ENCODE data around the gene PLCL1.

- TF ChIP-seq EZH2 (IDR thresholded peaks at IDR 0.05) (no peak), POLR2AphosphoS5 (IDR thresholded peaks at IDR 0.05; ENCODE audit: borderline replicate concordance, low read depth, low read length) (no peak), FOXP2 (optimal IDR thresholded peaks at IDR 0.05; ENCODE audit: control extremely low read depth, extremely low read length, insufficient read depth) (no peak)
Measured at GRCh38 chr2:197949224-197949623, 144.8 kb downstream of the PLCL1 start.

Measured in SK-N-MC (cell line).